Lung (tissue), 12 donors: ENCODE measurements around the gene MMP23B. TPM values are rescaled to one million over a fixed set of nuclear protein-coding genes. Genes with fewer than 3 reads are reported as not detected.
A peak's percentile ranks its signal among the peaks of the same experiment; 100 is the strongest.

Source experiments
- ATAC-seq: fragments of 200-7000 bp; cut with Tn5 transposase; one replicate; pipeline ENCODE4 v1.9.1; 2020; ENCODE audit warnings: moderate number of reproducible peaks; ENCODE audit not compliant: insufficient read depth, low FRiP score
- DNase-seq, 3 donors: peaks; one replicate each; pipeline ENCODE4 v3.0.0-alpha.2; 2013 to 2017
- H3K27ac ChIP-seq, 2 donors: one replicate each; pipeline ENCODE4 v1.5.1; 2013; ENCODE audit warnings: mild to moderate bottlenecking in 2 of 2, moderate library complexity in 2 of 2, control low read depth in 1 of 2, inconsistent platforms in 1 of 2, low read depth in 1 of 2, low read length in 1 of 2
- H3K27me3 ChIP-seq, 3 donors: one replicate each; pipeline ENCODE4 v1.5.1; 2013; ENCODE audit warnings: low read length in 2 of 3; ENCODE audit not compliant: control insufficient read depth in 3 of 3, insufficient read depth in 3 of 3
- H3K36me3 ChIP-seq, 4 donors: one replicate each; pipeline ENCODE4 v1.5.1; 2013; ENCODE audit warnings: low read length in 4 of 4, mild to moderate bottlenecking in 1 of 4, moderate library complexity in 1 of 4; ENCODE audit not compliant: control insufficient read depth in 4 of 4, insufficient read depth in 4 of 4
- H3K4me1 ChIP-seq, 5 donors: one replicate each; pipeline ENCODE4 v1.5.1; 2013; ENCODE audit warnings: low read length in 5 of 5, mild to moderate bottlenecking in 2 of 5, moderate library complexity in 1 of 5; ENCODE audit not compliant: control insufficient read depth in 5 of 5, insufficient read depth in 5 of 5
- H3K4me3 ChIP-seq: one replicate; pipeline ENCODE4 v1.5.1; 2013; ENCODE audit warnings: mild to moderate bottlenecking, control low read depth, moderate library complexity
- H3K9ac ChIP-seq, 2 donors: one replicate each; pipeline ENCODE4 v1.5.1; 2013; ENCODE audit warnings: low read length in 2 of 2, control low read depth in 1 of 2; ENCODE audit not compliant: insufficient read depth in 1 of 2
- H3K9me3 ChIP-seq, 4 donors: one replicate each; pipeline ENCODE4 v1.5.1; 2013; ENCODE audit warnings: low read length in 3 of 4, mild to moderate bottlenecking in 1 of 4, moderate library complexity in 1 of 4; ENCODE audit not compliant: control insufficient read depth in 4 of 4, insufficient read depth in 3 of 4
- WGBS, 2 donors: extraction: QIAGEN DNeasy Blood & Tissue Kit; methylation state at CpG; one replicate each; pipeline ENCODE4 v1.1.7; 2013; 5-methylcytosine and 5-hydroxymethylcytosine counted together
- polyA plus RNA-seq, 2 donors: library from polyadenylated mRNA; stranded (reverse); fragments of 200-250 nt; gene quantifications; one replicate each; pipeline ENCODE4 v1.2.1, GENCODE V29; 2013
- total RNA-seq, 2 donors: library from RNA; depleted of rRNA in 1 of 2; stranded (reverse); fragments of >200 nt in 1 of 2; gene quantifications; one replicate each; pipeline ENCODE4 v1.2.1, GENCODE V29; 2014 to 2021
- TF ChIP-seq, protein P1 (sequence below): IDR thresholded peaks from 2 replicates; pipeline ENCODE4 v1.5.1; 2012; ENCODE audit warnings: mild to moderate bottlenecking; ENCODE audit errors: control extremely low read depth, extremely low read depth
- donor health status: control.
- donor health status: control.
- donor health status: Bipolar disorder and iron deficiency.
- donor health status: healthy.
- donor health status: DM: yes; HTN: yes; CAD: no.

MMP23B gene
- total and polyA plus RNA-seq, 4 donors, result 14.1 to 40.3 (median 22.1) TPM

DNA sequence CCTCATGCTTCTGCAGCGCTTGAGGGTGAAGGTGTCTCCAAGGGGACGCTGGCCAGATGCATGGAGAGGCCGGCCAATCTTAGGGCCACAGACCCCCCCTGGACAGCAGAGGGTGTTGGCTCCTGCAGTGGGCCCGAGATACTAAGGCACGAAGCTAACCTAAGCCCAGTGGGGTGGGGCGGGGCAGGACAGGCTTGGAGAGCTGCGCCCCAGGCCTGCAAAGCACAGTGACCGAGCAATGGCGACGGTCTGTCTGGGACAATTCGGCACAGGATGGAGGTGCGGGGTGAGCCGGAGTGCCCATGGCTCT lies 33.3 kb upstream of the MMP23B start:
- 82 to 88% methylated on average over 13 of the region's 13 CpGs for WGBS, 2 donors
- H3K4me3 ChIP-seq, result no peak overlapping the region
- H3K9ac ChIP-seq, result no peak overlapping the region
- peaks cover 0 to 22% (median 0%) of the 10 kb centered on the region in 5 donors for H3K4me1 ChIP-seq
- H3K27ac ChIP-seq, result no peak overlapping the region
- TF ChIP-seq, protein P1, sequence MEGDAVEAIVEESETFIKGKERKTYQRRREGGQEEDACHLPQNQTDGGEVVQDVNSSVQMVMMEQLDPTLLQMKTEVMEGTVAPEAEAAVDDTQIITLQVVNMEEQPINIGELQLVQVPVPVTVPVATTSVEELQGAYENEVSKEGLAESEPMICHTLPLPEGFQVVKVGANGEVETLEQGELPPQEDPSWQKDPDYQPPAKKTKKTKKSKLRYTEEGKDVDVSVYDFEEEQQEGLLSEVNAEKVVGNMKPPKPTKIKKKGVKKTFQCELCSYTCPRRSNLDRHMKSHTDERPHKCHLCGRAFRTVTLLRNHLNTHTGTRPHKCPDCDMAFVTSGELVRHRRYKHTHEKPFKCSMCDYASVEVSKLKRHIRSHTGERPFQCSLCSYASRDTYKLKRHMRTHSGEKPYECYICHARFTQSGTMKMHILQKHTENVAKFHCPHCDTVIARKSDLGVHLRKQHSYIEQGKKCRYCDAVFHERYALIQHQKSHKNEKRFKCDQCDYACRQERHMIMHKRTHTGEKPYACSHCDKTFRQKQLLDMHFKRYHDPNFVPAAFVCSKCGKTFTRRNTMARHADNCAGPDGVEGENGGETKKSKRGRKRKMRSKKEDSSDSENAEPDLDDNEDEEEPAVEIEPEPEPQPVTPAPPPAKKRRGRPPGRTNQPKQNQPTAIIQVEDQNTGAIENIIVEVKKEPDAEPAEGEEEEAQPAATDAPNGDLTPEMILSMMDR, result no peak
- DNase-seq (no peak), ATAC-seq (no peak)
- H3K27me3 ChIP-seq, result peaks cover 14 to 42% (median 28%) of the 10 kb centered on the region in 3 donors
- H3K36me3 ChIP-seq, result no peaks in the 10 kb centered on the region
- H3K9me3 ChIP-seq, result no peaks in the 10 kb centered on the region

DNA sequence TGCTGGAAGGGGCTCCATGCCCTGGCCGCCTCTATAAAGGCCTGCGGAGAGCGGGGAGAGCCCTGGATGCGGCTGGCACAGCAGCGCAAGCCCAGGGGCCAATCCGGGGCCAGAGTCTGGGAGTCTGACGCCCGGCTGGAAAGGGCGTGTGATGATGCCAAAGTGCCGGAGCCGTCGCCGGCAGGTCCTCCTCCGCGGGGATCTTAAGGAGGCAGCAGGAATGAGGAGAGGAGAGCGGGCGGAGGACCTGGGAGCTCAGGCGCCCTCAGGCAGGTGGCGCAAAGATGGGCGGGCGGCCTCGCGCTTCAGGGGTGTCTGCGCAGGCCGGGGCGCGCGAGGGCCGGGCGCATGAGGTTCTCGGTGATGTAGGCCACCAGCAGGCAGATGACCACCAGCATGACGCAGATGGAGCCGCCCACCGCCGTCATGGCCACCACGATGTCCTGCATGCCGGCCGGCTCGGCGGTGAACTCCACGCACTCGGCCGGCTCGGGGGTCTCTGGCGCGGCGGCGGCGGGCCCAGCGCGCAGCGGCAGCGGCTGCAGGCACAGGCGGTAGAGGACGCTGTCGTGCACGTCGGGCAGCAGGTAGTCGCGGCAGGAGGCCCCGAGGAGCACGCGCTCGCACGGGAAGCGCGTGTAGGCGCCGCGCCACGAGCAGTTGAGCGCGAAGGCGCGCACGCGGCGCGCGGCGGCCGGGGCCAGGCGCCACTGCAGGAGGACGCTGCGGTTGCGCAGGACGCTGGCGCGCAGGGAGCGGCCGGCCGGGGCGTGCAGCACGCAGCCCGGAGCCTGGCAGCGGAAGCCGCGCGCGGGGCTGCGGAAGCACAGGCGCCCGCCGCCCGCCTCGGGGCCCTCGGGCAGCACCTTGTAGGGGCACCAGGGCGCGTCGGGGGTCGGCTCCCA lies 32.7 kb upstream of the MMP23B start:
- Histone ChIP-seq H3K4me1 (peaks cover 0 to 22% (median 0%) of the 10 kb centered on the region in 5 donors), H3K9ac (no peak overlapping the region), H3K27me3 (peaks cover 14 to 42% (median 28%) of the 10 kb centered on the region in 3 donors), H3K36me3 (no peaks in the 10 kb centered on the region), H3K27ac (no peak overlapping the region), H3K9me3 (no peaks in the 10 kb centered on the region), H3K4me3 (peak overlapping the region; percentile 39)
- DNase-seq (peak in 2 of 3 donors; percentile 39 to 46), ATAC-seq (no peak)
- TF ChIP-seq, protein P1, result no peak
- 9 to 26% methylated on average over 53 to 111 of the region's 111 CpGs for WGBS, 2 donors

DNA sequence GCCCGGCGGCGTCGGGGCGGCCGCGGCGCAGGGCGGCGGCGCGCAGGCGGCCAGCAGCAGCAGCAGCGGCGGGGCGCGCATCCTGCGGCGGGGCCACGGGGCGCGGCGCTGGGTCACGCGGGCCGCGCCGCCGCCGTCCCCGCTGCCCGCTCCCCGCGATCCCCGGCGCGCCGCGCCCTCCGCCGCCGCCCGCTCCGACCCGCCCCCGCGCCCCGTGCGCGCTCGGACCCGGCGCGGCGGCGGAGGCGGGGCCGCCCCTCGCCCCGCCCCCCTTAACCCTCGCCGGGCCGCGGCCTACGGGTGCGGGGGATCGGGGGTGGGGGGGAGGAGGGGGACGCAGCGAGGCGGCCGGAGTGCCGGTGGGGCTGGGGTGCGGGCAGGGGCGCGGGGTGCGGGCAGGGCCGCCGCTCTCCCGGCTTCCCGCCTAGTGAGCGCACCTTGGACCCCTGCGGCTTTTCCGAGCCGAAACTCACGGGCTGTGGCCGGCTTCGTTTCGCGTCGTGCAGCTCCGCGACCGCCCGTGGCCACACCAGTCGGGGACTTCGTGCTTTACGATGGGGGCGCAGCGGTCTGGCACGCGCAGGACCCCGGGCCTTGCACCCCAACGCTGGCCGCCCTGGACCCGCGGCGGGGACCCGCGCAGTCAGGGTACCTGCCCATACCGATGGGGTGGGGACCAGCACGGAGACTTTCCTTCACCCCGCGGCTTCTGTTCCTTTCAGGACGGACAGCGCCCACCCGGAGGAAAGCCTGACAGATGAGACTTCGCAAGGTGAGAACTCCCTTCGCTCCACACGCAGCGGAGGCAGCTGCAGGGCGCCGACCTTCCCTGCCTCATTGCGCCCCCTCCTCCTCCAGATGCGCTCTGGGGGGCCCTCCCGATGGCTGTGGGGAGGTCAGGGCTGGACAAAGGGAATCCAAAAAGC lies 31.8 kb upstream of the MMP23B start, which contains the start of gene FNDC10:
Gene FNDC10, minus strand, starts transcription at position 201 of the 926 bp plus-strand sequence. Its CDS starts 120 bp downstream, at position 81.
- 4 to 17% methylated on average over 39 to 125 of the region's 125 CpGs for WGBS, 2 donors
- Histone ChIP-seq H3K9me3 (no peaks in the 10 kb centered on the region), H3K27ac (no peak within 1 kb of the TSS), H3K9ac (no peak within 1 kb of the TSS), H3K4me1 (peaks cover 0 to 22% (median 0%) of the 10 kb centered on the region in 5 donors), H3K27me3 (peaks cover 14 to 42% (median 28%) of the 10 kb centered on the region in 3 donors), H3K36me3 (no peaks in the 10 kb centered on the region), H3K4me3 (peak within 1 kb of the TSS; percentile 39)
- TF ChIP-seq, protein P1, result no peak
- DNase-seq, result no peak
- no peak for ATAC-seq
